HCT116 (cell line): ENCODE results near the gene NFIA. TPM values are rescaled to one million over a fixed set of nuclear protein-coding genes. Genes with fewer than 3 reads are reported as not detected.

Experiments used
- ATAC-seq: fragments of 200-7000 bp; cut with Tn5 transposase; 2 replicates; pipeline ENCODE4 v1.9.1; 2020; ENCODE audit warnings: mild to moderate bottlenecking, moderate library complexity
- BruUV-seq: library from RNA; stranded (reverse); fragments of 400-500 nt; replicated peaks from 2 replicates; lab custom pipeline; 2021; lab: Mats Ljungman, UMichigan
- CTCF ChIA-PET: fragments of 300-600 bp; sonication (Branson Sonifier 250); formaldehyde crosslinking; loops from one replicate; lab custom pipeline; 2021; ENCODE audit warnings: antibody characterized with exemption; lab: Charles Lee
- POLR2A ChIA-PET: fragments of 300-600, 350-600 bp; sonication (Branson Sonifier 250); formaldehyde crosslinking; loops from one replicate; lab custom pipeline; 2021; ENCODE audit warnings: antibody characterized with exemption; lab: Charles Lee
- RAD21 ChIA-PET, 2 experiments: fragments of 300-600 bp; sonication (Branson Sonifier 250); formaldehyde crosslinking; loops; one replicate each; lab custom pipeline; 2023; ENCODE audit warnings: low total read pairs in 2 of 2; ENCODE audit not compliant: uncharacterized antibody in 2 of 2, unreplicated experiment in 2 of 2, low non-redundant PET in 1 of 2; lab: Charles Lee
- DNase-seq: peaks from one replicate; pipeline ENCODE4 v3.0.0-alpha.2; 2010; ENCODE audit warnings: low read depth, low spot score
- H2AFZ ChIP-seq: fragments of 200-600 bp; shearing (Covaris generic), sonication (generic); 2 replicates; pipeline ENCODE4 v1.6.1; 2017; ENCODE audit warnings: low read depth, mixed run types, mixed read lengths, antibody characterized with exemption, low read length; ENCODE audit not compliant: poor library complexity, severe bottlenecking
- H3K27ac ChIP-seq: 2 replicates; pipeline ENCODE4 v1.5.1; 2012; ENCODE audit warnings: low read depth, low read length
- H3K27me3 ChIP-seq: fragments of 200-600 bp; sonication (generic); 2 replicates; pipeline ENCODE4 v1.6.1; 2016; ENCODE audit warnings: mixed run types, low read length, mixed read lengths; ENCODE audit not compliant: insufficient read depth
- H3K36me3 ChIP-seq, 2 experiments: fragments of 200-500 bp in 1 of 2; fragments of 200-600 bp in 1 of 2; sonication (Bioruptor generic) in 1 of 2; sonication (generic) in 1 of 2; 2 replicates each; pipeline versions ENCODE4 v1.5.1 to v1.6.1; 2014 to 2016; ENCODE audit warnings: low read length in 2 of 2, inconsistent platforms in 1 of 2, mixed read lengths in 1 of 2, mixed run types in 1 of 2; ENCODE audit not compliant: insufficient read depth in 2 of 2, control insufficient read depth in 1 of 2
- H3K4me1 ChIP-seq, 2 experiments: fragments of 200-600 bp in 1 of 2; sonication (generic) in 1 of 2; 2 replicates each; pipeline versions ENCODE4 v1.5.1 to v1.6.1; 2012 to 2017; ENCODE audit warnings: low read length in 2 of 2, inconsistent platforms in 1 of 2, mild to moderate bottlenecking in 1 of 2, mixed read lengths in 1 of 2, mixed run types in 1 of 2, moderate library complexity in 1 of 2; ENCODE audit not compliant: insufficient read depth in 2 of 2, control insufficient read depth in 1 of 2
- H3K4me2 ChIP-seq: fragments of 200-600 bp; sonication (generic); 2 replicates; pipeline ENCODE4 v1.6.1; 2017; ENCODE audit warnings: mixed run types, low read length, mixed read lengths
- H3K4me3 ChIP-seq, 2 experiments: fragments of 200-600 bp in 1 of 2; sonication (generic) in 1 of 2; replicated peaks in 1 of 2; 2 replicates each; pipeline ENCODE4 v1.5.1; 2011 to 2016; ENCODE audit warnings: low read length in 2 of 2, control low read depth in 1 of 2, low read depth in 1 of 2, mild to moderate bottlenecking in 1 of 2, mixed read lengths in 1 of 2, mixed run types in 1 of 2
- H3K79me2 ChIP-seq: fragments of 200-600 bp; sonication (generic); 2 replicates; pipeline ENCODE4 v1.6.1; 2017; ENCODE audit warnings: mild to moderate bottlenecking, mixed run types, low read length, moderate library complexity, mixed read lengths; ENCODE audit not compliant: insufficient read depth
- H3K9ac ChIP-seq: fragments of 200-600 bp; sonication (generic); 2 replicates; pipeline ENCODE4 v1.6.1; 2016; ENCODE audit warnings: low read length, mixed read lengths
- H3K9me2 ChIP-seq: fragments of 200-600 bp; sonication (generic), shearing (Covaris generic); 2 replicates; pipeline ENCODE4 v1.6.1; 2017; ENCODE audit warnings: mixed run types, mild to moderate bottlenecking, moderate library complexity; ENCODE audit not compliant: insufficient read depth
- H3K9me3 ChIP-seq, 2 experiments: fragments of 200-500 bp in 1 of 2; fragments of 200-600 bp in 1 of 2; sonication (Bioruptor generic) in 1 of 2; sonication (generic) in 1 of 2; 2 replicates each; pipeline ENCODE4 v1.6.1; 2014 to 2017; ENCODE audit warnings: low read length in 2 of 2, mixed read lengths in 2 of 2, inconsistent platforms in 1 of 2, low read depth in 1 of 2, mild to moderate bottlenecking in 1 of 2, mixed run types in 1 of 2, moderate library complexity in 1 of 2; ENCODE audit not compliant: control insufficient read depth in 1 of 2, insufficient read depth in 1 of 2
- H4K20me1 ChIP-seq: fragments of 200-600 bp; sonication (generic), shearing (Covaris generic); 2 replicates; pipeline ENCODE4 v1.6.1; 2017; ENCODE audit warnings: mixed run types, mild to moderate bottlenecking, moderate library complexity; ENCODE audit not compliant: insufficient read depth
- CEBPB ChIP-seq: IDR thresholded peaks from 2 replicates; pipeline ENCODE4 v1.6.1; 2012; ENCODE audit warnings: low read depth
- CTCF ChIP-seq, 3 experiments: fragments of 200-600 bp in 1 of 3; sonication (generic) in 1 of 3; IDR thresholded peaks in 2 of 3; conservative IDR thresholded peaks in 1 of 3; 2 replicates each; pipeline ENCODE4 v1.5.1; 2012 to 2017; ENCODE audit warnings: low read depth in 2 of 3, low read length in 2 of 3, antibody characterized with exemption in 1 of 3, borderline replicate concordance in 1 of 3, control low read depth in 1 of 3, mild to moderate bottlenecking in 1 of 3, mixed read lengths in 1 of 3, mixed run types in 1 of 3, moderate library complexity in 1 of 3; ENCODE audit not compliant: insufficient read depth in 1 of 3
- EGR1 ChIP-seq: IDR thresholded peaks from 2 replicates; pipeline ENCODE4 v1.6.1; 2012; ENCODE audit warnings: low read depth
- ELF1 ChIP-seq: IDR thresholded peaks from 2 replicates; pipeline ENCODE4 v1.6.1; 2012; ENCODE audit warnings: low read depth, borderline replicate concordance
- EZH2 ChIP-seq: fragments of 200-600 bp; sonication (generic); IDR thresholded peaks from 2 replicates; pipeline ENCODE4 v1.6.1; 2017; ENCODE audit warnings: antibody characterized with exemption, mixed run types
- JUND ChIP-seq: IDR thresholded peaks from 2 replicates; pipeline ENCODE4 v1.6.1; 2012
- MAX ChIP-seq: IDR thresholded peaks from 2 replicates; pipeline ENCODE4 v1.6.1; 2012
- RAD21 ChIP-seq: IDR thresholded peaks from 2 replicates; pipeline ENCODE4 v1.6.1; 2012; ENCODE audit warnings: low read depth, mild to moderate bottlenecking
- REST ChIP-seq: IDR thresholded peaks from 2 replicates; pipeline ENCODE4 v1.6.1; 2012; ENCODE audit warnings: low read depth
- SIN3A ChIP-seq: IDR thresholded peaks from 2 replicates; pipeline ENCODE4 v1.6.1; 2012; ENCODE audit warnings: low read depth
- SRF ChIP-seq: IDR thresholded peaks from 2 replicates; pipeline ENCODE4 v1.6.1; 2012; ENCODE audit warnings: low read depth
- TCF7L2 ChIP-seq: IDR thresholded peaks from 2 replicates; pipeline ENCODE4 v1.7.0; 2011; ENCODE audit warnings: borderline replicate concordance, inconsistent platforms; ENCODE audit not compliant: insufficient read depth, insufficient read length; ENCODE audit errors: extremely low read depth
- YY1 ChIP-seq: IDR thresholded peaks from 2 replicates; pipeline ENCODE4 v1.6.1; 2011; ENCODE audit warnings: low read length, low read depth, moderate library complexity, mild to moderate bottlenecking; ENCODE audit not compliant: insufficient replicate concordance; ENCODE audit errors: extremely low read depth
- ZBTB33 ChIP-seq: IDR thresholded peaks from 2 replicates; pipeline ENCODE4 v1.6.1; 2011; ENCODE audit warnings: mild to moderate bottlenecking, low read length, moderate library complexity; ENCODE audit not compliant: insufficient replicate concordance; ENCODE audit errors: extremely low read depth
- ZFX ChIP-seq: fragments of 450-650 bp; IDR thresholded peaks from 2 replicates; pipeline ENCODE4 v1.6.1; 2017
- ZNF274 ChIP-seq: fragments of 200-500 bp; sonication (Bioruptor generic); IDR thresholded peaks from 2 replicates; pipeline ENCODE4 v1.6.1; 2014; ENCODE audit warnings: mild to moderate bottlenecking, low read depth, low read length, inconsistent platforms
- intact Hi-C: fragments of 100-400 bp; cut with micrococcal nuclease; formaldehyde crosslinking; loops from 2 replicates; pipeline ENCODE4 v1.10.0; 2022
- total RNA-seq: library from RNA; stranded (reverse); gene quantifications from one replicate; pipeline ENCODE4 v1.2.1, GENCODE V29; 2021; ENCODE audit not compliant: unreplicated experiment

NFIA gene
- total RNA-seq, 1 experiment from 2014 or later, result 17.2 TPM

- H3K4me2 ChIP-seq, result no peak overlapping the region
- no peak overlapping the region for H3K9ac ChIP-seq
- ChIA-PET RAD21 (no interaction called here), CTCF (no interaction called here), POLR2A (interaction anchor here (0.6 kb wide), 1 partner anchor 40 kb away, joined by 3 read pairs; no protein-coding TSS in a partner anchor)
- intact Hi-C loops, result no loop called here
- no peak overlapping the region for H2AFZ ChIP-seq
- DNase-seq, result no peak
- no peak for ATAC-seq
- 0 out of 4 replicates have a peak, but pooled peaks cover 0 to under 1% of the 10 kb centered on the region in 2 experiments for H3K4me1 ChIP-seq
- no TSS peak for BruUV-seq
- no peaks in the 10 kb centered on the region for H3K79me2 ChIP-seq
- no peaks in the 10 kb centered on the region for H3K27me3 ChIP-seq
- no peaks in the 10 kb centered on the region for H3K36me3 ChIP-seq
- H3K4me3 ChIP-seq, result no peak overlapping the region
- H3K9me2 ChIP-seq, result no peaks in the 10 kb centered on the region
- H4K20me1 ChIP-seq, result no peaks in the 10 kb centered on the region
- no peak overlapping the region for H3K27ac ChIP-seq
- no peak for TF ChIP-seq MAX
- no peak for TF ChIP-seq YY1
- no peak for TF ChIP-seq SRF
- TF ChIP-seq TCF7L2, result no peak
- TF ChIP-seq EZH2, result no peak
- no peak for TF ChIP-seq ZNF274
- TF ChIP-seq RAD21, result no peak
- no peak for TF ChIP-seq CTCF (IDR thresholded peaks at IDR 0.05 in 2 of 3, conservative IDR thresholded peaks at IDR 0.05 in 1 of 3; ENCODE audit: borderline replicate concordance in 1 of 3, insufficient read depth in 1 of 3, low read depth in 2 of 3, low read length in 2 of 3)
- no peak for TF ChIP-seq REST
- no peak for TF ChIP-seq CEBPB
- TF ChIP-seq SIN3A, result no peak
- TF ChIP-seq ZBTB33, result no peak
- TF ChIP-seq JUND, result no peak
- TF ChIP-seq ZFX, result no peak
- no peak for TF ChIP-seq EGR1
- no peak for TF ChIP-seq ELF1
- H3K9me3 ChIP-seq, result no peaks in the 10 kb centered on the region
These were observed 93.6 kb downstream of the NFIA start for GRCh38 chr1:61175976-61176375.
